IMR-90 (cell line): ENCODE measurements around the gene CTCF. TPM values are rescaled to one million over a fixed set of nuclear protein-coding genes. Genes with fewer than 3 reads are reported as not detected.

Source experiments
- ATAC-seq: fragments of 200-7000 bp; cut with Tn5 transposase; 2 replicates; pipeline ENCODE4 v1.9.1; 2020; ENCODE audit warnings: low read depth, mild to moderate bottlenecking, moderate library complexity
- BruUV-seq: library from RNA; stranded (reverse); fragments of 400-500 nt; replicated peaks from 2 replicates; lab custom pipeline; 2021; lab: Mats Ljungman, UMichigan
- CTCF ChIA-PET: fragments of 300-600 bp; formaldehyde crosslinking; extraction: SDS; loops from one replicate; lab custom pipeline; 2021; ENCODE audit warnings: antibody characterized with exemption; lab: Yijun Ruan, JAX
- POLR2A ChIA-PET: fragments of 300-600 bp; sonication (Branson Sonifier 250); formaldehyde crosslinking; loops from one replicate; lab custom pipeline; 2022; ENCODE audit warnings: antibody characterized with exemption; ENCODE audit not compliant: unreplicated experiment; lab: Charles Lee
- DNase-seq: peaks from one replicate; pipeline ENCODE4 v3.0.0; 2013
- H2AFZ ChIP-seq: replicated peaks from 2 replicates; pipeline ENCODE3; 2013; ENCODE audit warnings: low read length, mild to moderate bottlenecking; ENCODE audit not compliant: poor library complexity
- H2AK5ac ChIP-seq: 2 replicates; pipeline ENCODE4 v1.6.1; 2013; ENCODE audit warnings: low read depth, low read length, inconsistent platforms
- H2AK9ac ChIP-seq: replicated peaks from 2 replicates; pipeline ENCODE3; 2013; ENCODE audit warnings: mild to moderate bottlenecking, low read depth, low read length, moderate library complexity; ENCODE audit not compliant: poor library complexity
- H2BK120ac ChIP-seq: 2 replicates; pipeline ENCODE4 v1.6.1; 2013; ENCODE audit warnings: low read depth, low read length, inconsistent platforms
- H2BK15ac ChIP-seq: 3 replicates; pipeline ENCODE4 v1.6.1; 2013; ENCODE audit warnings: low read depth, low read length, inconsistent platforms
- H2BK20ac ChIP-seq: 2 replicates; pipeline ENCODE4 v1.6.1; 2013; ENCODE audit warnings: low read depth, mild to moderate bottlenecking, inconsistent platforms, low read length, moderate library complexity
- H2BK5ac ChIP-seq: 2 replicates; pipeline ENCODE4 v1.6.1; 2013; ENCODE audit warnings: mild to moderate bottlenecking, low read depth, low read length, inconsistent platforms; ENCODE audit not compliant: poor library complexity, severe bottlenecking
- H3K14ac ChIP-seq: replicated peaks from 2 replicates; pipeline ENCODE4 v1.6.1; 2013; ENCODE audit warnings: low read depth, low read length, inconsistent platforms
- H3K18ac ChIP-seq: 2 replicates; pipeline ENCODE4 v1.6.1; 2013; ENCODE audit warnings: low read depth, low read length, control low read depth
- H3K23ac ChIP-seq: 2 replicates; pipeline ENCODE4 v1.6.1; 2013; ENCODE audit warnings: low read depth, low read length, inconsistent platforms
- H3K27ac ChIP-seq: 2 replicates; pipeline ENCODE4 v1.5.1; 2013; ENCODE audit warnings: mild to moderate bottlenecking, control low read depth, low read length; ENCODE audit not compliant: insufficient read depth
- H3K27me3 ChIP-seq: 2 replicates; pipeline ENCODE4 v1.6.1; 2013; ENCODE audit warnings: low read length; ENCODE audit not compliant: control insufficient read depth, insufficient read depth
- H3K36me3 ChIP-seq: 2 replicates; pipeline ENCODE4 v1.6.1; 2013; ENCODE audit warnings: low read length, mixed read lengths; ENCODE audit not compliant: control insufficient read depth, insufficient read depth
- H3K4ac ChIP-seq: 2 replicates; pipeline ENCODE4 v1.6.1; 2013; ENCODE audit warnings: low read depth, low read length, inconsistent platforms
- H3K4me1 ChIP-seq: 2 replicates; pipeline ENCODE4 v1.6.1; 2013; ENCODE audit warnings: low read length, mixed read lengths; ENCODE audit not compliant: control insufficient read depth, insufficient read depth
- H3K4me2 ChIP-seq: 2 replicates; pipeline ENCODE4 v1.6.1; 2013; ENCODE audit warnings: low read depth, mild to moderate bottlenecking, control low read depth, low read length, moderate library complexity
- H3K4me3 ChIP-seq: 2 replicates; pipeline ENCODE4 v1.5.1; 2013; ENCODE audit warnings: low read depth, mild to moderate bottlenecking, control low read depth, low read length, moderate library complexity; ENCODE audit not compliant: insufficient read depth
- H3K56ac ChIP-seq: 2 replicates; pipeline ENCODE4 v1.6.1; 2013; ENCODE audit warnings: low read length, inconsistent platforms; ENCODE audit not compliant: insufficient read depth; ENCODE audit errors: extremely low read depth
- H3K79me1 ChIP-seq, 2 experiments: 2 replicates each; pipeline ENCODE4 v1.6.1; 2013; ENCODE audit warnings: low read length in 2 of 2, inconsistent platforms in 1 of 2, low read depth in 1 of 2
- H3K9ac ChIP-seq: 2 replicates; pipeline ENCODE4 v1.6.1; 2013; ENCODE audit warnings: low read depth, low read length, control low read depth
- H3K9me1 ChIP-seq: 2 replicates; pipeline ENCODE4 v1.6.1; 2013; ENCODE audit warnings: low read length, inconsistent platforms; ENCODE audit not compliant: insufficient read depth
- H3K9me3 ChIP-seq: 2 replicates; pipeline ENCODE4 v1.6.1; 2013; ENCODE audit warnings: low read length; ENCODE audit not compliant: control insufficient read depth, insufficient read depth
- H4K20me1 ChIP-seq: 2 replicates; pipeline ENCODE4 v1.6.1; 2013; ENCODE audit warnings: low read length, inconsistent platforms; ENCODE audit not compliant: insufficient read depth
- H4K5ac ChIP-seq: 2 replicates; pipeline ENCODE4 v1.6.1; 2013; ENCODE audit warnings: mild to moderate bottlenecking, low read depth, low read length, control low read depth
- H4K8ac ChIP-seq, 2 experiments: 2 replicates each; pipeline ENCODE4 v1.6.1; 2013; ENCODE audit warnings: low read depth in 2 of 2, low read length in 2 of 2, control low read depth in 1 of 2, inconsistent platforms in 1 of 2
- H4K91ac ChIP-seq: 2 replicates; pipeline ENCODE4 v1.6.1; 2013; ENCODE audit warnings: low read depth, low read length, inconsistent platforms; ENCODE audit not compliant: insufficient read depth
- BHLHE40 ChIP-seq: fragments of 150-350 bp; IDR thresholded peaks from 2 replicates; pipeline ENCODE4 v1.6.1; 2016; ENCODE audit warnings: mild to moderate bottlenecking, low read depth, low read length
- CEBPB ChIP-seq: IDR thresholded peaks from 2 replicates; pipeline ENCODE4 v1.6.1; 2012; ENCODE audit warnings: low read depth, low read length, improper control_type of control experiment
- CHD1 ChIP-seq: IDR thresholded peaks from 2 replicates; pipeline ENCODE4 v1.6.1; 2012; ENCODE audit warnings: low read depth, low read length, improper control_type of control experiment
- CTCF ChIP-seq: conservative IDR thresholded peaks from 2 replicates; pipeline ENCODE4 v1.5.1; 2012; ENCODE audit warnings: mild to moderate bottlenecking, low read depth, low read length, improper control_type of control experiment
- ELK1 ChIP-seq: fragments of 150-350 bp; IDR thresholded peaks from 2 replicates; pipeline ENCODE4 v1.6.1; 2016; ENCODE audit warnings: low read depth, mild to moderate bottlenecking, low read length, moderate library complexity, borderline replicate concordance
- FOS ChIP-seq: fragments of 150-350 bp; IDR thresholded peaks from 2 replicates; pipeline ENCODE4 v1.6.1; 2016; ENCODE audit warnings: low read depth, low read length
- MAFK ChIP-seq: IDR thresholded peaks from 2 replicates; pipeline ENCODE4 v1.6.1; 2012; ENCODE audit warnings: low read depth, low read length, improper control_type of control experiment
- MAZ ChIP-seq: IDR thresholded peaks from 2 replicates; pipeline ENCODE4 v1.6.1; 2012; ENCODE audit warnings: low read depth, mild to moderate bottlenecking, low read length, improper control_type of control experiment, moderate library complexity, borderline replicate concordance
- MXI1 ChIP-seq: IDR thresholded peaks from 2 replicates; pipeline ENCODE4 v1.6.1; 2012; ENCODE audit warnings: low read depth, mild to moderate bottlenecking, low read length, moderate library complexity, borderline replicate concordance
- NFE2L2 ChIP-seq: fragments of 150-350 bp; IDR thresholded peaks from 2 replicates; pipeline ENCODE4 v1.6.1; 2016; ENCODE audit warnings: low read depth, mild to moderate bottlenecking, low read length
- POLR2A ChIP-seq: IDR thresholded peaks from 2 replicates; pipeline ENCODE4 v1.6.1; 2012; ENCODE audit warnings: mild to moderate bottlenecking, low read depth, low read length
- RAD21 ChIP-seq: IDR thresholded peaks from 2 replicates; pipeline ENCODE4 v1.6.1; 2012; ENCODE audit warnings: low read length, improper control_type of control experiment
- RCOR1 ChIP-seq: IDR thresholded peaks from 2 replicates; pipeline ENCODE4 v1.6.1; 2012; ENCODE audit warnings: mild to moderate bottlenecking, low read length, improper control_type of control experiment; ENCODE audit not compliant: insufficient replicate concordance
- RFX5 ChIP-seq: IDR thresholded peaks from 2 replicates; pipeline ENCODE4 v1.8.0; 2012; ENCODE audit warnings: low read depth, mild to moderate bottlenecking, low read length, moderate library complexity
- SMC3 ChIP-seq: fragments of 150-350 bp; IDR thresholded peaks from 2 replicates; pipeline ENCODE4 v1.6.1; 2016; ENCODE audit warnings: low read depth, mild to moderate bottlenecking, antibody characterized with exemption, low read length, moderate library complexity
- USF2 ChIP-seq: fragments of 150-350 bp; IDR thresholded peaks from 2 replicates; pipeline ENCODE4 v1.6.1; 2017; ENCODE audit warnings: mild to moderate bottlenecking, antibody characterized with exemption, low read length, low read depth
- WGBS, 2 experiments: methylation state at CpG; one replicate each; pipeline versions ENCODE4 v1.1.5 to v1.1.7; 2013; ENCODE audit warnings: missing lambda C conversion rate in 2 of 2; ENCODE audit not compliant: insufficient read length in 1 of 2; ENCODE audit errors: extremely low coverage in 2 of 2; 5-methylcytosine and 5-hydroxymethylcytosine counted together
- dilution Hi-C: fragments of 300-500 bp; cut with HindIII; formaldehyde crosslinking; loops from one replicate; pipeline ENCODE4 v1.14.3; 2018; ENCODE audit warnings: low sequenced_read_pairs; ENCODE audit not compliant: unreplicated experiment
- in situ Hi-C: fragments of 300-500 bp; cut with MboI; formaldehyde crosslinking; loops from 3 replicates; pipeline ENCODE4 v1.14.3; 2019; ENCODE audit warnings: low sequenced_read_pairs, inconsistent platforms, mixed read lengths
- intact Hi-C: fragments of 100-400 bp; cut with micrococcal nuclease; formaldehyde crosslinking; loops from 2 replicates; pipeline ENCODE4 v1.10.0; 2022
- polyA plus RNA-seq, 3 experiments: library from polyadenylated mRNA; depleted of rRNA; stranded (reverse); fragments of >200 nt; gene quantifications; 2 replicates each; pipeline ENCODE4 v1.2.3, GENCODE V29; 2012; ENCODE audit warnings: low replicate concordance in 1 of 3
- total RNA-seq: library from RNA; depleted of rRNA; stranded (reverse); fragments of >200 nt; gene quantifications from 2 replicates; pipeline ENCODE4 v1.2.3, GENCODE V29; 2012

The CTCF gene
- total and polyA plus RNA-seq, 2 of the 4 experiments (the other 2 are of a cell fraction) = 16.1 to 22.8 TPM

GRCh38 chr16:67517155-67517445 lies 45.2 kb upstream of the CTCF start:
- H3K36me3 ChIP-seq = no peaks in the 10 kb centered on the region
- H3K4ac ChIP-seq = no peak overlapping the region
- no peak overlapping the region for H2BK20ac ChIP-seq
- no peak overlapping the region for H2BK120ac ChIP-seq
- H2AFZ ChIP-seq = no peak overlapping the region
- CTCF ChIA-PET = interaction anchor here (1.2 kb wide), 1 partner anchor 150 kb away, joined by 3 read pairs; no protein-coding TSS in a partner anchor
- H3K14ac ChIP-seq = no peak overlapping the region
- H3K18ac ChIP-seq = no peak overlapping the region
- DNase-seq (no peak), ATAC-seq (no peak)
- TF ChIP-seq USF2 (no peak), SMC3 (no peak), CTCF (no peak), RAD21 (no peak), NFE2L2 (no peak), MAFK (no peak), BHLHE40 (no peak), MAZ (no peak), CHD1 (no peak), RCOR1 (no peak), CEBPB (no peak), RFX5 (no peak), ELK1 (no peak), FOS (no peak), POLR2A (no peak), MXI1 (no peak)
- H3K27me3 ChIP-seq = no peaks in the 10 kb centered on the region
- no TSS peak for BruUV-seq
- dilution Hi-C loops (no loop called here), in situ Hi-C loops (no loop called here), intact Hi-C loops (no loop called here)
- H2BK15ac ChIP-seq = no peak overlapping the region
- peaks cover 4% of the 10 kb centered on the region; the same call in 1 of the 2 replicates for H3K9me1 ChIP-seq
- no peak overlapping the region for H3K4me2 ChIP-seq
- H4K20me1 ChIP-seq = peaks cover 3% of the 10 kb centered on the region; the same call in 1 of the 2 replicates
- no peak overlapping the region for H2AK5ac ChIP-seq
- H3K9me3 ChIP-seq = no peaks in the 10 kb centered on the region
- no peak overlapping the region for H3K9ac ChIP-seq
- no CpG with 5 or more reads among the region's 3 CpGs for WGBS, 2 experiments
- no peak overlapping the region for H3K56ac ChIP-seq
- no peak overlapping the region for H2AK9ac ChIP-seq
- no peak overlapping the region for H3K23ac ChIP-seq
- no peak overlapping the region for H3K4me3 ChIP-seq
- H4K8ac ChIP-seq = no peak overlapping the region
- no peak overlapping the region for H4K5ac ChIP-seq
- no peaks in the 10 kb centered on the region for H3K79me1 ChIP-seq
- peaks cover 6% of the 10 kb centered on the region for H3K4me1 ChIP-seq
- H2BK5ac ChIP-seq = no peak overlapping the region
- POLR2A ChIA-PET = no interaction called here
- H4K91ac ChIP-seq = no peak overlapping the region
- no peak overlapping the region for H3K27ac ChIP-seq
